GM21360 (cell line): ENCODE results near the gene UBE2QL1.

ENCODE experiments used
- ATAC-seq: cut with Tn5 transposase; IDR thresholded peaks from one replicate; pipeline ENCODE4 v1.9.1; 2021; ENCODE audit warnings: mild to moderate bottlenecking, moderate library complexity; ENCODE audit not compliant: unreplicated experiment

The UBE2QL1 gene

GRCh38 chr5:6424700-6425099, 24.0 kb upstream of the UBE2QL1 start:
- ATAC-seq, result no peak

- ATAC-seq, result no peak
Observed at GRCh38 chr5:6427694-6428093, 21.0 kb upstream of the UBE2QL1 start.

- ATAC-seq, result no peak
Observed at GRCh38 chr5:6430418-6431028, 18.1 kb upstream of the UBE2QL1 start.

GRCh38 chr5:6431214-6432195, 17.2 kb upstream of the UBE2QL1 start:
- ATAC-seq, result no peak

GRCh38 chr5:6432206-6432605, 16.5 kb upstream of the UBE2QL1 start:
- no peak for ATAC-seq

GRCh38 chr5:6434731-6435130, 13.9 kb upstream of the UBE2QL1 start:
- ATAC-seq, result no peak

GRCh38 chr5:6435356-6435755, 13.3 kb upstream of the UBE2QL1 start:
- ATAC-seq, result no peak

- ATAC-seq, result no peak
Observed at GRCh38 chr5:6436715-6437331, 11.8 kb upstream of the UBE2QL1 start.

GRCh38 chr5:6439588-6440550, 8.8 kb upstream of the UBE2QL1 start:
- ATAC-seq, result no peak

GRCh38 chr5:6442333-6442732, 6.3 kb upstream of the UBE2QL1 start:
- ATAC-seq, result no peak

- ATAC-seq, result no peak
Observed at GRCh38 chr5:6443326-6443725, 5.3 kb upstream of the UBE2QL1 start.

GRCh38 chr5:6446042-6446441, 2.6 kb upstream of the UBE2QL1 start:
- ATAC-seq, result no peak

- ATAC-seq, result no peak
Observed at GRCh38 chr5:6446626-6447309, 1.9 kb upstream of the UBE2QL1 start.

- no peak for ATAC-seq
Observed at GRCh38 chr5:6447384-6448140, 1.1 kb upstream of the UBE2QL1 start.

GRCh38 chr5:6448141-6448491, 543 bp upstream of the UBE2QL1 start:
- no peak for ATAC-seq

- no peak for ATAC-seq
Observed at GRCh38 chr5:6449465-6450158, 953 bp downstream of the UBE2QL1 start.

GRCh38 chr5:6450319-6450833, 1.7 kb downstream of the UBE2QL1 start:
- ATAC-seq, result no peak

GRCh38 chr5:6452622-6453504, 4.2 kb downstream of the UBE2QL1 start:
- no peak for ATAC-seq
